K562 (cell line): ENCODE data around the gene GBP7.

Experiments
- ARHGAP35 ChIP-seq: fragments of 450-650 bp; IDR thresholded peaks from 2 replicates; pipeline ENCODE4 v1.6.1; 2018; ENCODE audit not compliant: partially characterized antibody
- CBFB ChIP-seq: sonication (generic); formaldehyde crosslinking; IDR thresholded peaks from 2 replicates; pipeline ENCODE4 v1.4.0; 2020; ENCODE audit warnings: mild to moderate bottlenecking, missing genetic modification reagents
- CREB3 ChIP-seq: fragments of 450-650 bp; conservative IDR thresholded peaks from 2 replicates; pipeline ENCODE4 v1.6.1; 2016; ENCODE audit warnings: missing genetic modification characterization, low read depth, mild to moderate bottlenecking, missing compliant biosample characterization, moderate library complexity
- EP300 ChIP-seq: IDR thresholded peaks from 2 replicates; pipeline ENCODE4 v1.6.1; 2012; ENCODE audit warnings: low read length, improper control_type of control experiment
- ESRRA ChIP-seq: fragments of 450-650 bp; IDR thresholded peaks from 2 replicates; pipeline ENCODE4 v1.6.1; 2014; ENCODE audit warnings: low read depth, mild to moderate bottlenecking, moderate library complexity, borderline replicate concordance
- HDAC2 ChIP-seq: fragments of 450-650 bp; IDR thresholded peaks from 2 replicates; pipeline ENCODE4 v1.6.1; 2016; ENCODE audit warnings: mild to moderate bottlenecking
- KDM1A ChIP-seq, 2 experiments: fragments of 450-650 bp; IDR thresholded peaks; 2 replicates each; pipeline ENCODE4 v1.6.1; 2016; ENCODE audit warnings: mild to moderate bottlenecking in 2 of 2
- MAFF ChIP-seq: IDR thresholded peaks from 2 replicates; pipeline ENCODE4 v1.6.1; 2012; ENCODE audit warnings: low read length, improper control_type of control experiment
- NCOR1 ChIP-seq: fragments of 450-650 bp; IDR thresholded peaks from 2 replicates; pipeline ENCODE4 v1.6.1; 2016; ENCODE audit warnings: mild to moderate bottlenecking, moderate library complexity
- POLR2AphosphoS2 ChIP-seq: IDR thresholded peaks from 2 replicates; pipeline ENCODE4 v1.6.1; 2012; ENCODE audit warnings: low read length, improper control_type of control experiment
- SRSF9 ChIP-seq: fragments of 200-400 bp; formaldehyde crosslinking; IDR thresholded peaks from 2 replicates; pipeline ENCODE4 v1.6.1; 2017; ENCODE audit warnings: low read depth, low read length, borderline replicate concordance
- ZBTB43 ChIP-seq: sonication (generic); formaldehyde crosslinking; IDR thresholded peaks from 2 replicates; pipeline ENCODE4 v1.8.0; 2023; ENCODE audit warnings: mild to moderate bottlenecking, missing genetic modification reagents
- ZNF449 ChIP-seq: fragments of 250-450 bp; sonication (Bioruptor Pico); IDR thresholded peaks from 2 replicates; pipeline ENCODE4 v1.8.0; 2022; ENCODE audit warnings: moderate library complexity, mild to moderate bottlenecking, inconsistent platforms

- TF ChIP-seq HDAC2 (no peak), ZBTB43 (CRISPR knock-in tag) (no peak), ESRRA (no peak), CBFB (CRISPR knock-in tag) (no peak), NCOR1 (no peak), ARHGAP35 (no peak), CREB3 (tag) (no peak), MAFF (no peak), KDM1A (IDR thresholded peaks at IDR 0.05) (no peak), POLR2AphosphoS2 (no peak), EP300 (no peak), ZNF449 (CRISPR knock-in tag) (no peak), SRSF9 (no peak)
Measured at GRCh38 chr1:89085781-89086180, 90.0 kb downstream of the GBP7 start.
